Immature natural killer cell (primary cell): ENCODE results near the gene BCR. TPM values are rescaled to one million over a fixed set of nuclear protein-coding genes. Genes with fewer than 3 reads are reported as not detected.

ENCODE experiments used
- DNase-seq, 3 donors: peaks; one replicate each; pipeline ENCODE4 v3.0.0; 2022; ENCODE audit warnings: mixed read lengths in 1 of 3
- H3K27ac Mint-ChIP-seq, 6 donors: one replicate each; pipeline ENCODE4 v1.8.0; 2020; ENCODE audit warnings: mixed read lengths in 6 of 6, mild to moderate bottlenecking in 5 of 6, inconsistent platforms in 4 of 6, moderate library complexity in 3 of 6
- H3K27me3 Mint-ChIP-seq, 3 donors: one replicate each; pipeline ENCODE4 v1.8.0; 2020 to 2021; ENCODE audit warnings: low read depth in 3 of 3, mild to moderate bottlenecking in 3 of 3, mixed read lengths in 3 of 3, moderate library complexity in 3 of 3, inconsistent platforms in 1 of 3
- H3K36me3 Mint-ChIP-seq, 3 donors: one replicate each; pipeline ENCODE4 v1.8.0; 2020; ENCODE audit warnings: mixed read lengths in 3 of 3, inconsistent platforms in 2 of 3, mild to moderate bottlenecking in 2 of 3
- H3K4me1 Mint-ChIP-seq, 2 donors: one replicate each; pipeline ENCODE4 v1.8.0; 2020; ENCODE audit warnings: inconsistent platforms in 2 of 2, mild to moderate bottlenecking in 2 of 2, mixed read lengths in 2 of 2, moderate library complexity in 1 of 2
- H3K4me3 Mint-ChIP-seq, 5 donors: one replicate each; pipeline ENCODE4 v1.8.0; 2020; ENCODE audit warnings: mild to moderate bottlenecking in 5 of 5, mixed read lengths in 5 of 5, inconsistent platforms in 3 of 5, moderate library complexity in 3 of 5
- H3K9me3 Mint-ChIP-seq, 6 donors: one replicate each; pipeline ENCODE4 v1.8.0; 2020; ENCODE audit warnings: mild to moderate bottlenecking in 6 of 6, mixed read lengths in 6 of 6, inconsistent platforms in 4 of 6, moderate library complexity in 3 of 6
- polyA plus RNA-seq, 3 donors: library from polyadenylated mRNA; unstranded; fragments of 300-500 nt; fragmentation: Illumina TruSeq; gene quantifications; one replicate each; pipeline ENCODE4 v1.2.3, GENCODE V29; 2021

The BCR gene
- polyA plus RNA-seq, 3 donors from 2014 or later: 4.1 to 12.5 (median 5.6) TPM

DNA sequence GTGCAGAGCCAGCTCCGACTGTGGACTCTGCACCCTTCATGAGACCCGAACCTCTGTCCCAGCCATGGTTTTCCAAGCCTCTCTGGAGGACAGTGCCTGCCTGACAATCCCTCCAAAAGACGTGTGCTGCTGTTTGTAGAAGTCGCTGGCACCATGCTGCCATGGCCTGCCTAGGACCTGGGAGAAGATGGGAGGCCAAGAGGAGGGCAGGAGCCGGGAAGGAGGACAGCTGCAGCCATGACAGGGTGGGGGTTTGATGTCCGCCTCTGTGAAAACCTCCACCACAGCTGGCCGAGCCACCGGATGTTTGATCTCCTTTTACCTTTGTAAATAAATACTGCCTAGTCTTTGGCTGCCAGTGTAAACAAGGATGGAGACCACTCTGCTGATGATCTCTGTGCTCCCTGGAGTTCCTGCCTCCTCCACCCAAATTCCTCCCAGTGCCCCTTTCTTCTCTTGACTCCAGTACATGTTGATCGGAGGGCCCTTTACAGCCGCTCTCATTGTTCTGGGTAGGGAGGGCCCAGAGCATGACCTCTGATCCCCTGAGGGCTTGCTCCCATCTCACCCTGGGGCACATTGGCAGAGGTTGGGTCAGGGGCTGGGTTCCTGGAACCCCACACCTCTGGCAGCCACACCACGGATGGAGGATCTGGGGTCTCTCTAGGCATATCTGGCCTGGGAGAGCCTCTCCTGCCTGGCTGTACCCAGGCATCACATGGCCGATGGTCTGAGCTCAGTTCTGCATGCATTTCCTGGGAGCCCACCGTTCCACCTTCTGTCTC is 66.9 kb downstream of the BCR start:
- Mint-ChIP-seq H3K27ac (peak overlapping the region in 4 of 6 donors; percentile 40 to 89 (median 67)), H3K4me1 (peaks cover 87 to 90% of the 10 kb centered on the region in 2 donors), H3K27me3 (peaks cover 2 to 12% (median 7%) of the 10 kb centered on the region in 3 donors), H3K36me3 (no peaks in the 10 kb centered on the region), H3K9me3 (no peaks in the 10 kb centered on the region), H3K4me3 (peak overlapping the region in 2 of 5 donors; percentile 10 to 38)
- no peak for DNase-seq

DNA sequence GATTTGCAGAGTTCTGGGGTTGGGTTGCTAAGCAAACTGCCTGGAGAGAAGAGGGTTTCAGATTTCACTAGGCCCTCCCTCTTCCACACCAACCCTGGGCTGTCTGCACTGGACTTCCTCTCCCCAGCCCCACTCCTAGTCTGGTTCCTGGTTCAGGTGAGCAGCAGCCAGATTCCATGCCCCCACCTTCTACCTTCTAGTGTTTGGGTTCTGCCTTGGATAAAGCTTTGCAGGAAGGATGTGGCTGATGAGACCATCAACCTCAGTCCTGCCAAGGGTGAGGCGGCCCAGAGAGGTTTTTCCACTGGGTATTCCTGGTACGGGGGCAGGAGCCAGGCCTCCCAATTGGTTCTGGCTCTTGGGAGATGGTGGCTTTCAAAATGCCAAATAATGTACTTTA is 68.3 kb downstream of the BCR start:
- Mint-ChIP-seq H3K9me3 (no peaks in the 10 kb centered on the region), H3K27ac (peak overlapping the region; percentile 10 to 83 (median 75)), H3K4me3 (peak overlapping the region; percentile 6 to 47 (median 33)), H3K27me3 (peaks cover 2 to 13% (median 5%) of the 10 kb centered on the region in 3 donors), H3K4me1 (peaks cover 73 to 76% of the 10 kb centered on the region in 2 donors), H3K36me3 (peaks cover 0 to 3% (median 0%) of the 10 kb centered on the region in 3 donors)
- no peak for DNase-seq

DNA sequence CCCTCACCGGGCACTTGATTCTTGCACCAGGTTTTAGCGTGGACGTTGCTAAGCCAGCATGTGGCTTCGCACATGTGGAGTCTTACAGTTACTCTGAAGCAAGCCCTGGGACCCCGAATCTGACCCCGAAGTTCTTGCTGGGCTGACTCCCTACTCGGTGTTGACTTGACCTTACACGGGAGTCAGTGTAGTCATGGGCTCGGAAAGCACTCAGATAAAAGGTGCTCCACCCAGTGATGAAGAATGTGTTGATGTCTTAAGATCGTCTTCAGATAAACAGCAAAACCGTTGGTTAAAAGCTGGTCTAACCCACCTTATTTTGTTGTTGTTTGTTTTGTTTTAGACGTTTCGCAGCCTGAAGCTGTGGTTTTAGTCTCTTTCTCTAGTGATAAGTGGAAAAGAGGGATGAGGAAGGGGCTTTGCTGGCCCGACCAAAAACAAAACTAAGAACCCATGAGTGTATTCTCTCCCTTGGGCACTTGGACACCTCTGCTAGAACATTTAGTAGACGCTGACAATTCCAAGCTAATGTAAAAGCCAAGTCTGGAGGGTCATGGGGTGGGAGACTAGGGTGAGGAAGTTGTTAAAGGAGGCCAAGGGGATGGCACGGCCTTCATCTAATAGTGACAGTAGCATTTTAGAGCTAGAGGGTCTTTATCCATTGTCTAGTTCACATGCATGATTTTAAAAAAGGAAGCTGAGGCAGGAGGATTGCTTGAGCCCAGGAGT is 69.9 kb downstream of the BCR start:
- Mint-ChIP-seq H3K36me3 (peaks cover 0 to 8% (median 3%) of the 10 kb centered on the region in 3 donors), H3K9me3 (no peaks in the 10 kb centered on the region), H3K4me3 (peak overlapping the region; percentile 54 to 83 (median 75)), H3K27ac (peak overlapping the region; percentile 82 to 96 (median 86)), H3K27me3 (peaks cover 0 to 8% (median 6%) of the 10 kb centered on the region in 3 donors), H3K4me1 (peaks cover 60 to 76% of the 10 kb centered on the region in 2 donors)
- DNase-seq: peak in 1 of 3 donors; percentile 27

DNA sequence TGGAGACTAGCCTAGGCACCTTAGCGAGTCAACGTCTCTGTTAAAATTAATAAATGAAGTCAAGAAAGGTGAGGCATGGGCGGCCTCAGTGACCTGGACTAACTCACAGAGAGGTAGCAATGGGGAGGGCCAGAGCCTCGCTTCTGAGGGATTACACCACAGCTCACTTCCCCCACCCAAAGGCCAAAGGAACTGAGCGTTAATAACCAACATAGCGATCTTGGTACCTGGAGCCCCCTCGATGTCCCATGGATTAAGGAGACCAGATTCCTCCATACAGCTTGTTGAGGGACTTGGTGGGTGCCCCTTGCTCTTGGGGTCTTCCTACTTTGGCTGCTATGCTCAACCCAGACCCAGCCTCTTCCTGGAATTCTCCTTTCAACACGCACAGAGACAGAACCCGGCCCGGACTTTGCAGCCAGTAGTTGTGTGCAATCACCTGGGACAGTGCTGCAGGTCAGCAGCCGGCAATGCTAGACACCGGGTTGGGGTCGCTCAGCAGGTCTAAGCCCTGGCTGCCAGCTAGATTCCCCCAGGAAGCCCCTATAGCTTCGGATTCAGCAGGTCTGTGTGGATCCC is 70.6 kb downstream of the BCR start:
- no peak for DNase-seq
- Mint-ChIP-seq H3K4me1 (peaks cover 60 to 70% of the 10 kb centered on the region in 2 donors), H3K27ac (peak overlapping the region; percentile 82 to 96 (median 86)), H3K36me3 (peaks cover 0 to 8% (median 3%) of the 10 kb centered on the region in 3 donors), H3K4me3 (peak overlapping the region in 3 of 5 donors; percentile 66 to 76 (median 75)), H3K9me3 (no peaks in the 10 kb centered on the region), H3K27me3 (peaks cover 0 to 6% (median 5%) of the 10 kb centered on the region in 3 donors)

DNA sequence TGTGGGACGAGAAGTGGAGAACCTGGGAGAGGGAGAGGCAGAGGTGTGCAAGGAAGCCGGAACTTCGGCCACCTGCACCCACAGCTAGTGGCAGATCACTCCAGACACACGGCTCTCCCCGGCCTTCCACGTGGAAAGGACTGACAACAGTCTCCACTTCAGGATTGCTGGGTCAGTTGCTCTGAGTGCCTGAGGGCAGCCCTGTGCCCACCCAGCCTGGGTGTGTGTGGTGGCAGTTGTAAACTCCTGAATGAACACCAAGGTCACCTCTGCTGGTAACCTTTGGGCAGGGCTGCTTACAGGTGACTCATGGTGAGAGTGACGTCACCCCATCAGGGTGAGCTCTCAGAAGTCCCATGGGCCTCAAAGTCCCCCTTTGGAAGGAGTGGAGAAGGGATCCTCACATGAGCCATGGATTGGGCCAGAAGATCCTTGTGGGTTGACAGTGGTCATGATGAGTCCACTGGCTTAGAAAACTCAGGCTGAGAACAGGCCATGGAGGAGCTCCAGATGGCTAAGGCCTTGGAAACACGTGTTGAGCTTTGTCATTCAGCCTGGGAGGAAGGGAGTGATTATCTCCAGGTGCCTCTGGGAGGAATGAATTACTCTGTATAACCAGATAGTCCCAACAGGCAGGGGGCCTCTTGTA is 71.3 kb downstream of the BCR start:
- DNase-seq: no peak
- Mint-ChIP-seq H3K4me3 (no peak overlapping the region), H3K27me3 (peaks cover 0 to 5% (median 4%) of the 10 kb centered on the region in 3 donors), H3K27ac (peak overlapping the region in 4 of 6 donors; percentile 34 to 83 (median 66)), H3K9me3 (no peaks in the 10 kb centered on the region), H3K4me1 (peaks cover 57 to 65% of the 10 kb centered on the region in 2 donors), H3K36me3 (peaks cover 0 to 8% (median 3%) of the 10 kb centered on the region in 3 donors)

DNA sequence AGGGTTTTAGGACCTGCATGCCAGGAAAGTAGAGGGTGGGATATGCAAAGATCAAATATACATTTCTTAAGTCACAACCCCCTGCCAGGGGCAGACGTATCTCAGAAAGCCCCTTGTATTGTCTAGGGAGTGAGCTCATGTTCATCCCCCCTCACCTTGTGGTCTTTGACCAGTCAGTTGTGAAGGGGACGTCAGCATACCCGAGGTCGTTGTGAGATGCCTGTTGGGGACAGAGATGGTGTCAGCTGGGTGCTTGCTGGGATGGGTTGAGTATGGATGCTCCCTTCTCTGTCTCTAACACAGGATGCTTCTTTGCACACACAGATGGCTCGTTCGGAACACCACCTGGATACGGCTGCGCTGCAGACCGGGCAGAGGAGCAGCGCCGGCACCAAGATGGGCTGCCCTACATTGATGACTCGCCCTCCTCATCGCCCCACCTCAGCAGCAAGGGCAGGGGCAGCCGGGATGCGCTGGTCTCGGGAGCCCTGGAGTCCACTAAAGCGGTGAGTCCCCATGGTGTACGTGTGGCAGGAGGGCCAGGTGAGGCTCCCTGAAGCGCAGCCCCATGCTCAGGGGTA is 73.3 kb downstream of the BCR start:
- Mint-ChIP-seq H3K36me3 (peaks cover 0 to 8% (median 3%) of the 10 kb centered on the region in 3 donors), H3K9me3 (no peaks in the 10 kb centered on the region), H3K27me3 (peaks cover 0 to 4% (median 1%) of the 10 kb centered on the region in 3 donors), H3K4me1 (peaks cover 48 to 57% of the 10 kb centered on the region in 2 donors), H3K27ac (peak overlapping the region in 5 of 6 donors; percentile 23 to 71 (median 56)), H3K4me3 (no peak overlapping the region)
- no peak for DNase-seq

DNA sequence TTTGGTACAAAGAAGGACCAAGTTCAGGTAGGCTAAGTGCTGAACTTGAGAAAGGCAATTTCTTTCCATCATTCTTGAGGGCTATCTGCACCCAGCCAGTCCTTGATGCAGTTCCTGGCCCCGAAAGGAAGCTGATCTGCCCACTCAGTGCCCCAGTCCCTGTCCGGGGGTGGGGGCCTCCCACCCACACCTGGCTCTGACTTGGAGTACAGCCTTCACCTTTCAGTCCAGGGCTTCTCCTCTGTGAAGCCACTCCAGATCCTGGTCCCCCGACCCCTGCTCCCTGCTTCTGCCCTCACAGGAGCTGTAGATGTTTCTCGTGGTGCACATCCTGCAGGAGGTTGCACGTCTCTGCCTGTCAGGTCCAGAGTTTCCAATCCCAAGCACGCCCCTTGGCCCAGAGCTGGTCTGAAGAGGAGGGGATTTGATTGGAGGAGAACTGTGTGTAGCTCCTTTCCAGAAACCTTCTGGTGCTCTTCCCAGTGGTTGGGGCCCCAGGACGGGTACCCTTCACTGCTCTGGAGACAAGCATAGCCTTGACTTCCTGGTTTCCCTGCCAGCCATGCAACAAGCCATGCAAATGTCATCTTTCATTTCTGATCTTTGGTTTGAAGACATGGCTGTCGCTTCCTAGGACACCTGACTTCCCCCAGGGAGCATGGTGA is 75.3 kb downstream of the BCR start:
- no peak for DNase-seq
- H3K36me3 Mint-ChIP-seq: peaks cover 0 to 8% (median 3%) of the 10 kb centered on the region in 3 donors
- no peak overlapping the region for H3K4me3 Mint-ChIP-seq
- H3K27ac Mint-ChIP-seq: peak overlapping the region in 5 of 6 donors; percentile 13 to 70 (median 58)
- peaks cover 0 to 6% (median 1%) of the 10 kb centered on the region in 3 donors for H3K27me3 Mint-ChIP-seq
- H3K4me1 Mint-ChIP-seq: peaks cover 34 to 36% of the 10 kb centered on the region in 2 donors
- no peaks in the 10 kb centered on the region for H3K9me3 Mint-ChIP-seq

DNA sequence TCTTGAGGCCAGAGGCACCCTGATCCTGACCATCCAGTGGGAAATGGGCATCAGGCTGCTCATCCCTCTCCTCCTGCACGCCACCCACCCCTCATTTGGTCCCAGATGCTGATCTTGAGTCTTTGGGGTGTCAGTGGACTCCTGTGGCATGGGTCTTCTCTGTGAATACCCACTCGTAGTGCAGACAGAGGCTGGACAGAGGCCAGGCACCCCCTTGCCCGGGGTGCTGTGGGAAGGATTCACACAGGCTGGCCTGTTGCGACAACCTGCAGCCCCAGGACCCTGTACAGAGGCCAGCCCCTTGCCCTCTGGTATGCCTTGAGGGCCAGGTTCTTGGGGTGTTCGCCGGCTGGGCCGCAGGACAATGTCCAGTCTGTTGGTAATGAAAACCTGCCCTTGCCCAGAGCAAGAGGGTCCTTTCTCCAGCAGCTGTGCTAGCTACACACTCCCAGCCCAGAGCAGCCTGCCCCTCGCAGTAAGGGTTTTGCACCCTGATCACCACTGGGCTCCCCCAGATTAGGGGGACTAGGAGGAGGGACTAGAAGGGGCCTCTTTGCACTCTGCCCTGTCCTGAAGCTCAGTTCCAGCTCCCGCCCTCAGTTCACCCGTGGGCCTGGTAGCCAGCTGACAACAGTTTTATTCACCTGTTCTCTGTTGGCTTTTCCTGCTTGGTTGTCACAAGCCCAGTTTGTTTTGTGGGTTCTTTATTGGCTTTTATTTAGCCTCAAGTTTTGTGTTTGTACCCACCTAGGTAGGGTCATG is 76.0 kb downstream of the BCR start:
- peak overlapping the region in 3 of 5 donors; percentile 33 to 68 (median 63) for H3K4me3 Mint-ChIP-seq
- H3K4me1 Mint-ChIP-seq: peaks cover 31% of the 10 kb centered on the region in 2 donors
- peaks cover 0 to 10% (median 1%) of the 10 kb centered on the region in 3 donors for H3K27me3 Mint-ChIP-seq
- peak overlapping the region; percentile 57 to 95 (median 82) for H3K27ac Mint-ChIP-seq
- H3K36me3 Mint-ChIP-seq: peaks cover 0 to 10% (median 3%) of the 10 kb centered on the region in 3 donors
- H3K9me3 Mint-ChIP-seq: no peaks in the 10 kb centered on the region
- no peak for DNase-seq

DNA sequence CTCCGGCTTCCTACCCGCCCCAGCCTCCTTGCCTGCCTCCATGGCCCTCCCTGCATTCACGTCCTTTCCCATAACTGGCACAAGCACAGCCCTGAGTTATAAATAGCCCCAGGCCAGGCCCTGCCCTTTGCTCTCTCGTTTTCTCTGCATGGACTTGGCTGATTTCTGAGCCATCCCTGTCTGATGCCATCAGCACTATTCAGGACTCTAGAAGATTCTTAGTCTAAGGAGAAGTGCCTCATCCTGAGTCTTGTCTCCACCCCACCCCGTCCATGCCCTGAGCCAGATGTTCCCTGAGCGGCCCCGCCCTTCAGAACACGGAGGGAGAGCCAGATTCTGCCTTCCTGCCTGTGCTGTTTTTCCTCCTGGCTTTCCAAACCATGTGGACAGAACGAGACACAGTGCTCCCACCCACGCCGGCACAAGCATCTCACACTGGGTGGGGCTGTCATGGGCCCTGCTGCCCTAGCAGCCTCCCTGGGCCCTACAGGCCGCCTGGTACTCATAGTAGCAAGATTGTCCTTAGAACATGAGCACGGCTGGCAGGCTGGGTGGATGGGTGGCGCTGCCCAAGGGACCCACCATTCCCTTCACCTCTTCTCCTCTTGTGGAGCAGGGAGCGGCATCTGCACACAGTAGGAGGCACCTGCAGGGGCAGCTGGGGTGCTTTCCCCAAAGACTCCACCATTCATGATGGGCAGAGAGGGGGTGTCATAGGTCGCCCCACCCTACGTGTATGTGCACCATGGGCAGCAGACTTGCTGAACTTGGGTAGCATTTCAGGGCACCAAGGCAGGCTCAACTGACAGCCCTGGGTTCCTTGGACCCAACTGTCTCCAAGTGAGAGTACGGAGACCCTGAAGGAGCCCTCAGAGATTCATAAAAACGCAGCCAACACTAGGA is 76.9 kb downstream of the BCR start:
- peaks cover 0 to 8% (median 1%) of the 10 kb centered on the region in 3 donors for H3K27me3 Mint-ChIP-seq
- no peaks in the 10 kb centered on the region for H3K9me3 Mint-ChIP-seq
- no peak for DNase-seq
- H3K27ac Mint-ChIP-seq: peak overlapping the region; percentile 64 to 95 (median 82)
- H3K4me1 Mint-ChIP-seq: peaks cover 28 to 31% of the 10 kb centered on the region in 2 donors
- H3K36me3 Mint-ChIP-seq: peaks cover 0 to 14% (median 3%) of the 10 kb centered on the region in 3 donors
- H3K4me3 Mint-ChIP-seq: peak overlapping the region; percentile 33 to 68 (median 54)

DNA sequence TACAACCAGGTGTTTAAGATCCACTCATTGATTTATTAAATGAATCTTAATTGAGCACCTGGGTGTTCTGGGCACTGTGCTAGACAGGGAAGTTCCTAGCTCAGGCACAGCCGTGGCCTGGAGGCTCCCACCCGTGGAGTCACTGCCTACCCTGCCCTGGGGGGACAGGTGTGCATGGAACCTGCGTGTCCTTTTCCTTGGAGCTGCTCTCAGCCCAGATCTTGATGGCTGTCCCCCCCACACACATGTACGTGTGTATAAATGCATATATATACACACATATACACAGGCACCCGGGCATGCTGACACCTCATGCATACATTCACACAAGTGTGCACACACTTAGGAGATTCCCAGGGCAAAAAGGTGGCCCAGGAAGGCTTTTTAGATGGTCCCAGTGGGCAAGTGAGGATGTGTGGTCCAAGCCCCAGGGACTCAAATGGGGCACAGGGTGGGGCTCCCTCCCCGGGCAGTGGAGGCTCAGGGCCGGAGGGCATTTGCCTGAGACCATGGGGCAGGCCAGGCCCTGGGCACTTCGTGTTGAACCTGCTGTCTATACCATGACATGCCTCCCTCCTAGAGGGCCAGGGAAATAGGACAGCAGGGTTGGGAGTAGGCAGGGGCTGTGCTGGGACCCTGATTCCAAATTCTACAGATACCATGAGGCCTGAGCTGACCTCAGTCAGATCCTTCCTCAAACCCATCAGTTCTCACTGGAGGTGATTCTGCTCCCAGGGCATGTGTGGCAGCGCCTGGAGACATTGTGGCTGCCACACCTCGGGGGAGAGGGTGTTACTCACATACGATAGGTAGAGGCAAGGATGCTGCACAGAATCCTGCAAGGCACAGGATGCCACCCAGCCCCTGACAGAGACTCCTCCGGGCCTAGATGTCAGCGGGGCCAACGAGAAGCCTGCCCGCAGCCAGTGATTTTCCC is 77.8 kb downstream of the BCR start:
- Mint-ChIP-seq H3K4me3 (no peak overlapping the region), H3K36me3 (peaks cover 0 to 14% (median 3%) of the 10 kb centered on the region in 3 donors), H3K27ac (peak overlapping the region in 2 of 6 donors; percentile 40 to 83), H3K27me3 (peaks cover 4 to 11% (median 4%) of the 10 kb centered on the region in 3 donors), H3K9me3 (no peaks in the 10 kb centered on the region), H3K4me1 (peaks cover 29 to 32% of the 10 kb centered on the region in 2 donors)
- no peak for DNase-seq
